AG09309 (cell line): ENCODE results near the gene OR5B21.

Source experiments
- DNase-seq: peaks from one replicate; pipeline ENCODE4 v3.0.0-alpha.2; 2010; ENCODE audit warnings: low read depth
- H3K4me3 ChIP-seq: 2 replicates; pipeline ENCODE4 v1.5.1; 2011; ENCODE audit warnings: mild to moderate bottlenecking, low read depth, low read length, moderate library complexity; ENCODE audit not compliant: control insufficient read depth
- CTCF ChIP-seq: IDR thresholded peaks from 2 replicates; pipeline ENCODE4 v1.5.1; 2011; ENCODE audit warnings: mild to moderate bottlenecking, low read depth, low read length, inconsistent platforms; ENCODE audit not compliant: insufficient read depth, control insufficient read depth; ENCODE audit errors: missing control alignments

The OR5B21 gene

GRCh38 chr11:58471892-58472291, 36.0 kb downstream of the OR5B21 start:
- H3K4me3 ChIP-seq: no peak overlapping the region
- no peak for TF ChIP-seq CTCF
- DNase-seq: no peak

DNA sequence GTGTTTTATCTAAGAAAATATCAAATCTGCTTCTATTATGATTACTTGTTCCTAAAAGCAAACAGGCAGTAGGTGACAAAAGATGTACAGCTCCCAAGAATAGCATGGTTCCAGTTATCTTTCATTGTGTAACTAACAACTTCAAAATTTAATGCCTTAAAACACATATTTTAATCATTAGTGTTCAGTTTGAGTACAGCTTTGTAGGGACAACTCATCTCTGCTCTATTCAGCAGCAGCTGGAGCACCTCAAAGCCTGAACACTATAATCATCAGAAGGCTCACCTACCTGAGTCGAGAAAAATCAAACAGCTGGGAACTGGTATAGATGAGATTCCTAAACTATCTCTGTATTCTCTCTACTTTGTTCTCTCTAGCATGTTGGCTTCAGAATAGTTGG, 41.6 kb downstream of the OR5B21 start:
- H3K4me3 ChIP-seq: no peak overlapping the region
- TF ChIP-seq CTCF: no peak
- DNase-seq: no peak

GRCh38 chr11:58465690-58466089, 42.2 kb downstream of the OR5B21 start:
- no peak overlapping the region for H3K4me3 ChIP-seq
- no peak for TF ChIP-seq CTCF
- no peak for DNase-seq
